NCI-H1436 treated with DMSO at 0.1 percent for 48 hours (cell line): ENCODE results near the gene GSTK1.
A peak's percentile ranks its signal among the peaks of the same experiment; 100 is the strongest.
"Not testable (repeated sequence)": the region's sequence is repeated elsewhere in the genome, so short reads cannot be mapped to it uniquely, and the experiment has no call there.

Source experiments
- DNase-seq: peaks from one replicate; lab custom pipeline; 2025; lab: John Stamatoyannopoulos, UW

GSTK1 gene

GRCh38 chr7:143272871-143273270, 9.6 kb downstream of the GSTK1 start:
- DNase-seq, result no peak

DNA sequence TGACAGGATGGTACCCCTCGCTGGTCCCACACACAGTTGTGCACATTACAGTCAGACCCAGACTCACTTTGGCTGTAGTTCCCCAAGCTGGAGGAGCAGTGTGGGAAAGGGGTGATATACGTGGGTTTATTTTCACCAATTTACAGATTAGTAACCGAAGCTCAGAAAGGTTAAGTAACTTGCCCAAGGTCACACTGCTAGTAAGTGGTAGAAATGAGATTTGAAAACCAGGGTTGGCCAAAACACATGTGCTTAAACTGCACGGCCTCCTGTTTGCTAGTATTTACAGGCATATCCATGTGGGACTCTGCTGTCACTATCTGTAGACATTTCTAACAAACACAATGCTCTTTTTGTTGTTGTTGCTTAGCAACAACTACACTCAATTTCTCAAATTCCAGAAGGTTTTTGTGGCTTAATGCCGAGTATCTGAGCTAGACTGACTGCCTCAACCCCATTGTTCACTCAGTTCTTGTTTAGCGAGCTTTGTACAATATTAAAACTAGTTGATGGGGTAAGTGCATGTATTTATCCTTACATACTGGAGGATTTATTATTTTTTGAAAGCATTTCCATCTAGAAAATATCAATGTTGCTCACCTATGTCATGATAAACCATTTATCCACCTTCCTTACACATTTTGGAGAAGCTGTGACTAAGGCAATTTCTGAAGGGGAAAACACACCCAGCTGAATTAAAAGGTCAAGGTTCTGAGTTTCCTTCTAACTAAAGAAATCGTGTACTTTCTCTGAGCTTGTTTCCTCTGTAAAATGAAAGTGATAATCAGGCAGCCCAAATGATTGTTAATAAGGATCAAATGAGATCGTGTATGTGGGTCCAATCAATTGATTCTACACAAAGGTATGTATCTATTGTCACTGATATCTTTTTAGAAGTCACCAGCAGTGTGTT, 16.2 kb downstream of the GSTK1 start:
- DNase-seq, result no peak

- no peak for DNase-seq
Measured at GRCh38 chr7:143280160-143280559, 16.9 kb downstream of the GSTK1 start.

DNA sequence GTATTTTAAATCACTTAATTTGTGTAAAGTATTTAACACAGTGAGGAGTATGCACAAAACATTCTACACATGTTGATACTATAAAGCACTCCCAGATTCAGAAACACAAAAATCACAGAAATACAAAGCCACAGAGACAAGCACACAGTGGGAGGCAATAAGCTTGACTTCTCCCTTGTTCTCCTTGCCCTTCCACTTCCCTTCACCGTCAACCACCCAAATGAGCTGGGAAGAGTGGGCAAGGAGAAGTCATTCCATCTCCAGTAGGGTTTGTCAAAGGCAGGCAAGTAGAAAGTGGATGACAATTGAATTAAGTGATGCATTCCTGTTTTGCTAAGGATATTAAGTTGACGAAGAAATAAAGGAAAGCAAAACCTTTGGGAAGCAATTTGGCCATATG, 17.3 kb downstream of the GSTK1 start:
- no peak for DNase-seq

GRCh38 chr7:143281529-143281928, 18.3 kb downstream of the GSTK1 start:
- DNase-seq, result no peak

DNA sequence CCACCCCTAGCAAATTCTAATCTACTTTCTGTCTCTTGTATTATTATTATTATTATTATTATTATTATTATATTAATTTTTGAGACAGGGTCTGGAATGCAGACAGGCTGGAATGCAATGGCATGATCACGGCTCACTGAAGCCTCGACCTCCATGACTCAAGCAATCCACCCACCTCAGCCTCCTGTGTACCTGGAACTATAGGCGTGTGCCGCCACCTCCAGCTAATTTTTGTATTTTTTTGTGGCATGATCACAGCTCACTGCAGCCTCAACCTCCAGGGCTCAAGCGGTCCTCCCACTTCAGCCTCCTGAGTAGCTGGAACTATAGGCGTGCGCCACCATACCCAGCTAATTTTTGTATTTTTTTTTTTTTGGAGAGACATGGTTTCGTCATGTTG, 18.9 kb downstream of the GSTK1 start:
- no peak for DNase-seq

GRCh38 chr7:143283381-143283780, 20.1 kb downstream of the GSTK1 start:
- no peak for DNase-seq

DNA sequence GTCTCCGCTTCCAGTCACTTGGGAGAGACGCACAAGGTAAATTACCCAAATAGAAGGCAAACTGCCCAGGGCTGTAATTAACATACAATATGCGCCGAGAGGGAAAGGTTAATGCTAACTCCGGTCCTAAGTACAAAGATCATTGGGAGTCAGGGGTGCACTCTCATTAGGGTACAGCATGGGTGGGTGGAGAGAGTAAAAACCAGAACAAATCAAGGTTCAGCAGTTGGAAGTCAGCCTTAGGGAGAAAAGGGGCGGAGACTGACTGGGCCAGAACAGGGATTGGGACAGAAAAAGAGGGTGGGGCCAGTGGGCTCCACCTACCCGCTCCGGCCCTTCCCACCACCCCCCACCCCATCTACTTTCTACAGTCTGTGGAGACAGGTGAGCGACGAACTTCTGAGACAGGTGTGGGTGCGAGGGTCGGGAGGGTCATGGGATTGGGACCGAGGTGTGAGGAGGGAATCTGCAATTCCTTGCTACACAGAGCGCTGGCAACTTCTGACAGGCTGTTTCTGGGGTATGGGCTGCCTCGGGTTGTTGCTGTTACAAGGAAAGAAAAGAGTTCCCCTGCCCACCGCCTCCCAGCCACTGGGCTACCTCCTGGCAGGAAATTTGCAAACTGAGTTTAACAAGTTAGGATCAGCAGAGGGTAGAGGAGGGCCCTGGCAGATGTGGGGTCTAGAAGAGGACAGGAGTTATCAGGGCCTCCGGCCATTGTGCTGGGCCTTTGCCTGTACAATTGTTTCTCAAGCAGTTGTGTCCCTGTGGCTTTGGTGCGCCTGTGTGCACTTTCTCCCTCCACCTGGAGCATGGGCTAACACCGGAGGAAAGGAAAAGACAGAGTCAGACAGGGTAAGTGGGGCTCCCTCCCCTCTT, 21.6 kb downstream of the GSTK1 start, which contains the start of gene TMEM139:
TMEM139 (plus strand) TSS at position 368 of the 879 bp plus-strand sequence. CDS start 1,000 bp downstream, outside the sequence.
- peak; percentile 49 for DNase-seq

DNA sequence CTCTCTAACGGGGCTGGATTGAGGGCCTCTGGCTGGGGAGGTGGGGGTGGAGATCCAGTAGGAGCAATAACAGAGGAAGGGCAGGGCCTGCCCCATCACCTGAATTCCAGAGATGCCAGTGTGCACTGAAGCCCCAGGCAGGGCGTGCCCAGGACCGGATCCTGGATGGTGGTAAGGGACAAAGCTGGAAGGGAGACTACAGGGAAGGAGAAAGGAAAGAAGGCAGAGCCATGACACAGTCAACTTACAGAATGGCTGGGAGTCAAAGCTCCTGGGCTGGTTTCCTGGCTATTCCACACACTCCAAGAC, 22.2 kb downstream of the GSTK1 start:
- no peak for DNase-seq

GRCh38 chr7:143285806-143286521, 22.7 kb downstream of the GSTK1 start:
- no peak for DNase-seq

DNA sequence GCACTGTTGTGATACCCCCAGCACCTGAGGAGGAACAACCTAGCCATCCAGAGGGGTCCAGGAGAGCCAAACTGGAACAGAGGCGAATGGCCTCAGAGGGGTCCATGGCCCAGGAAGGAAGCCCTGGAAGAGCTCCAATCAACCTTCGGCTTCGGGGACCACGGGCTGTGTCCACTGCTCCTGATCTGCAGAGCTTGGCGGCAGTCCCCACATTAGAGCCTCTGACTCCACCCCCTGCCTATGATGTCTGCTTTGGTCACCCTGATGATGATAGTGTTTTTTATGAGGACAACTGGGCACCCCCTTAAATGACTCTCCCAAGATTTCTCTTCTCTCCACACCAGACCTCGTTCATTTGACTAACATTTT, 23.3 kb downstream of the GSTK1 start:
- DNase-seq, result no peak

DNA sequence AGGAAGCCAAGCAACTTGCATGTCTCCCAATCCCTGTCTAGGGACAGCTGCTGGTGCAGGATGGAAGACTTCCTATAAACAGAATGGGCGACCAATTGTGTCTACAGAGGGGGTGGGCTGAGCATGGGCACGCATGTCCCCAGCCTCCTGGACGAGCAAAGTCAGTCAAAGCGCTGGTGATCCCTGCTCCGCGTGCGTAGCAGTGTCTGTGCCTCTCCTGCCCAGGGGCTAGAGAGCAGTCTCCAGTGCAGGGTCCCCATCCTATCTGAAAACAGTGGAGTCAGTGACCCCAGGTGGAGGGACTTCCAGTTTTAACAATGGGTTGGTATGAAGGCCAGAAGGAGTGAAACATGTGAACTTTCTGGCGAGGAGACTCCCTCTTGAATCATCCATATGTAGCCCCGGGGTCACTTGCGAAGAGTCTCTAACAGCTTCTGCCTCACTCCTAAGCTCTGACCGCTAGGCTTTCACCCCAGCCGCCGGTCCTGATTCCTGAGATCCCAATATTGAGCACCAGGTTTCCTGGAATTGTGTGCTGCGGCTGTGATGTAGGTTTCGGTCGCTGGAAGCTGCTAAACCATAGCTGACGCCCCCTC, 24.2 kb downstream of the GSTK1 start:
- no peak for DNase-seq

DNA sequence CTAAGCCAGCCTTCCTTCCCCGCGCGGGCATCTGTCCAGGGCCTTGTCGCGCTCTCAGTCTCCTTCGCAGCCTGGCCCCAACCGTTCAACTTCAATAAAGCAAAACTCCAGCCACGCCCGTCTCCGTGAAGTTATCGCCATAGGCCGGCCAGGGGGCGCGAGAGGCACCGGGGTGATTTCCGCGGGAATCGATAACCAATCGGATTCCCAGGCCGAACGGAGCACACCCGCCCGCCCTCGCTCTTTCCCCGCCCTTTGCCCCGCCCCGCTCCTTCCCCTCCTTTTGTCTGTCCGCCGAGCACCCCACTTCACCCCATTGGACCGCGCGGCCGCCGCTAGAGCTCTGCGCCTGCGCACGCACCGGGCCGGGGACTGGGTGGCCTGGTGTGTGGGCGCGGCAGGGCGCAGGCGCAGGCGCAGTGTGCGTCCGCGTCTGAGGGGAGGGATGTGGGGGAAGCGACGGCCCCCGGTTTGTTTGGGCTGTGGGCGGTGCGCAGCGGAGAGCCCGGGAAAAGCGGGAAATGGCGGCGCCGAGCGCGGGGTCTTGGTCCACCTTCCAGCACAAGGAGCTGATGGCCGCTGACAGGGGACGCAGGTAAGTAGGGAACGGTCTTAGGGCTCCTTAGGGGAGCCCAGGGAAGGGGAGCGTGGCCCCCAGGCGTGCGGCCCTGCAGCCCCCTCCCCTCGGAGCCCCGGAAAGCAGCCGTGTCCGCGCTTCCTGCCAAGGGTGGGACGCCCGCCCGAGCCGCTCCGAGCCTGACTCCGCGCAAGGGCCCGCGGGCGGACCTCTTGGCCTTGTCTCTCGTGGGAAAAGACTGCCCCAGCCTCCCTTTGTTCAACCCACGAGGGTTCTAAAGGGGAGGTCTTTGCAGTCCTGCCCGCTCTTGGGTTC, 24.9 kb downstream of the GSTK1 start, which contains the start of gene CASP2:
CASP2 (plus strand) TSS at position 417 of the 892 bp plus-strand sequence; CDS start at position 522, 105 bp downstream.
- DNase-seq, result peak; percentile 74

- no peak for DNase-seq
Measured at GRCh38 chr7:143288836-143289235, 25.6 kb downstream of the GSTK1 start.

DNA sequence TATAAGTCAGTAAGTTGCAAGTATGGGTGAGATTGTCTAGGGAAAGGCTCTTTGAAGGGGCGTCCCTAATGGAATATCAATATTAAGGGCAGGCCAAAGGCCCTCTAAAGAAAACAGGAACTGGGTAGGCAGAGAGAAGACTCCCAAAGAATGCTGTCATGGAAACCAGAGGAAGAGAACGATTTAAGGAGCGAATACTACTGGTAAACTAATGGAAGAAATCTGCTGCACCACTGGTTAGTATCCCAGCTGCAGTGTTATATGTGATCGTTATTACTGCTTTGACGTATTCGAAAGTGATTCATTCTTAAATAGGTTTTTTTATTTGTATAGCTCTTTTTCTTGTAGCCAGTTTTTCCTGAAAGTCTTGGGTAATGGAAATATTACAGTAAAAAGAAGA, 26.2 kb downstream of the GSTK1 start:
- DNase-seq, result no peak

DNA sequence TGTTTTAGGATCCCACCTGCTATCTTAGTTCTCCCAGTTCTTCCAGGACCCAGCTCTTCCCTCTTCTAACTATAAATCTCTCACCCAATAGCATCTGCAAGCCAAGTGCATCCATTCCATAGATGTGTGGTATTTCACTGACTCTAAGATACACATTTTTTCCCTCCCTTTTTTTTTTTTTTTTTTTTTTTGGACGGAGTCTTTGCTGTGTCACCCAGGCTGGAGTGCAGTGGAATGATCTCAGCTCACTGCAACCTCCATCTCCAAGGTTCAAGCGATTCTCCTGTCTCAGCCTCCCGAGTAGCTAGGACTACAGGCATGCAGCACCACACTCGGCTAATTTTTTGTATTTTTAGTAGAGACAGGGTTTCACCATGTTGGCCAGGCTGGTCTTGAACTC, 26.6 kb downstream of the GSTK1 start:
- DNase-seq, result not testable (repeated sequence)

- DNase-seq, result no peak
Measured at GRCh38 chr7:143290293-143290692, 27.1 kb downstream of the GSTK1 start.

DNA sequence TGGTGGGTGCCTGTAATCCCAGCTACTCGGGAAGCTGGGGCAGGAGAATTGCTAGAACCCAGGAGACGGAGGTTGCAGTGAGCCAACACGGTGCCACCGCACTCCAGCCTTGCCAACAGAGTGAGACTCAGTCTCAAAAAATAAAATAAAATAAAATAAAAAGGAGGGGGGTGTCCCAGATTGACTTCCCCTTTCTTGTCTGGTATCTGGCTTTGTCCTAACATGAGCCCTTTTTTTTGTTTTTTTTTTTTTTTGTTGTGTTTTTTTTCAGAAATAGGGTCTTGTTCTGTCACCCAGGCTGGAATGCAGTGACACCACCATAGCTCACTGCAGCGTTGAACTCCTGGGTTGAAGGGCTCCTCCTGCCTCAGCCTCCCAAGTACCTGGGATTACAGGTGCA, 29.6 kb downstream of the GSTK1 start:
- DNase-seq, result no peak

DNA sequence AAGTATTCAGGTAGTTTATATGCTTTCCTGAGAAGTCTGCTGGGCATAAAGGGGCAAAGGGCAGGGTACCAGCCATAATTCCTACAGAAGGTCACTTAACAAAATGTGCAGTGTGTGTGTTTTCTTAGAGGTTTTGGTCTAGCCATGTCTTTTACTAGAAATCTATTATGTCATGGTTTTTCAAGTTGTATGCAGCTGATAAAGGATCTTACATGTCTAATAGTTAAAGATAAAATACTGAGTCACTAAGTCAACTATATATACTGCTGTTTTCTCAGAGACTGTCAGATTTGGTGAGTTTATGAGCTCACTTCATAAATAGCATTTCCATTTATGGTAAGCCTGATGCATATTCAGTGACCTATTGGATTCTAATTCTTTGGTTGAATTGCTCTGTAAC, 32.6 kb downstream of the GSTK1 start:
- DNase-seq, result no peak

DNA sequence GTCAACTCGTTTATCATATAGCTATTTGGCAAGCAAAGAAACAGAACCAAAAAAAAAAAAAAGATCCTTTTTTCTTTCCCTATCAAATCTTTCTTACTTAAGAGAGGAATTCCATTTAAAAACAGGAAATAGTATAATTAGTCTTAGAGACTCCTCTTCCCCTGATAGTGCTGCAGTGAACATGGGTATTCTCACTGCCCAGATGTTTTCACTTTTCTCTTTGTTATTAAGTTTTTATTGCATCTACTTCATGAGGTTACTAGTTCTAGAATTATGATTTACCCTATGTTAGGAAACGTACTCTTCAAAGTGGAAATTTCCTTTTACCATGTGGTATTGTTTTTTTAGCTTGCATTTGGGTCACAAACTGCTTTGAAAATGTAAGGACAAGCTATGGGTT, 33.4 kb downstream of the GSTK1 start:
- DNase-seq, result no peak

DNA sequence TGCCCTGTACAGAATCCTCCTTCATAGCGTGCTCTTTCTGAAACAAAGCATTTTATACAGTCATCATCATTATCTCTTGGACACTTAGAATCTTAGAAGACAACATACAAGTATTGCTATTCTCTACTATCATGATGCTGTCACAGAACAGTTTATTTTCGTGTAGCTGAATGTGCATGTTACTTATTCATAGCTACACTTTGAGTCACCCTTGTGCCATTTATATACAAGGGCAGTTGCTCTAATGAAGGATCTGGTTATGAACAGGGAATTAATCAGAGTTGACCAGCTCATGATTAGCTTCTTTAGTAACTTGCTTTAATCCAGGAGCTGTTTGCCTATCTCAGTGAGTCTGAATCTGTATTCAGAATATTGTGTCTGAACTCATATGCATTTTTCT, 36.1 kb downstream of the GSTK1 start:
- no peak for DNase-seq
